HG02885 (cell line): ENCODE data around the gene FBLN2.

Experiments used
- ATAC-seq: cut with Tn5 transposase; IDR thresholded peaks from one replicate; pipeline ENCODE4 v1.9.1; 2021; ENCODE audit warnings: mild to moderate bottlenecking; ENCODE audit not compliant: unreplicated experiment, poor library complexity

FBLN2 gene

DNA sequence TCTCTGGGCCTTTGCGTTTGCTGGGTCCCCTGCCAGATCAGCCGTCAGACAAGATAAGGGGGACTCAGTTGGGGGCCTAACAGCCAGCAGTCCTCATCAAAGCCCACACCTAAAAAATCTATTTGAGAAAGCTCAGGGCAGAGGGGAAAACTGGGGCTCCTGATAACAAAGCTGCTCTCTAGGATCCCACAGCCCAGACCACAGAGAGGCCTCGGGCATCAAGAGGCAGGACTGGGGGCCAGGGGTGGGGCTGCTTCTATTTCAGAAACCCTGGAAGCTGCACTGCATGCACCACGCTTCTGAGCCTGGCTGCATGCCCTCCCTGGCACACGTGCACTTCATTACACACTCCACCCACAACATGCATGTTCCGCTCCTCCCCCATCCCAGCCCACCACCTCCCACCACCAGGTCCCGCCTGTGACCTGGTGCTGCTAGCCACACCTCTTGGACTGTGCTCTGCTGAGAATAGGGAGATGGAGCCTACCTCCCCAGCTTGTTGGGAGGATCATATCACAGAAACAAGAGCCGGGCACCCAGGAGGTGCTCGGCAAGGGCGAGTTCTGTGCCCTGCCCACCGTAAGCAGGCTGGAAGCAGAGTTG is 26.6 kb downstream of the FBLN2 start:
- no peak for ATAC-seq

DNA sequence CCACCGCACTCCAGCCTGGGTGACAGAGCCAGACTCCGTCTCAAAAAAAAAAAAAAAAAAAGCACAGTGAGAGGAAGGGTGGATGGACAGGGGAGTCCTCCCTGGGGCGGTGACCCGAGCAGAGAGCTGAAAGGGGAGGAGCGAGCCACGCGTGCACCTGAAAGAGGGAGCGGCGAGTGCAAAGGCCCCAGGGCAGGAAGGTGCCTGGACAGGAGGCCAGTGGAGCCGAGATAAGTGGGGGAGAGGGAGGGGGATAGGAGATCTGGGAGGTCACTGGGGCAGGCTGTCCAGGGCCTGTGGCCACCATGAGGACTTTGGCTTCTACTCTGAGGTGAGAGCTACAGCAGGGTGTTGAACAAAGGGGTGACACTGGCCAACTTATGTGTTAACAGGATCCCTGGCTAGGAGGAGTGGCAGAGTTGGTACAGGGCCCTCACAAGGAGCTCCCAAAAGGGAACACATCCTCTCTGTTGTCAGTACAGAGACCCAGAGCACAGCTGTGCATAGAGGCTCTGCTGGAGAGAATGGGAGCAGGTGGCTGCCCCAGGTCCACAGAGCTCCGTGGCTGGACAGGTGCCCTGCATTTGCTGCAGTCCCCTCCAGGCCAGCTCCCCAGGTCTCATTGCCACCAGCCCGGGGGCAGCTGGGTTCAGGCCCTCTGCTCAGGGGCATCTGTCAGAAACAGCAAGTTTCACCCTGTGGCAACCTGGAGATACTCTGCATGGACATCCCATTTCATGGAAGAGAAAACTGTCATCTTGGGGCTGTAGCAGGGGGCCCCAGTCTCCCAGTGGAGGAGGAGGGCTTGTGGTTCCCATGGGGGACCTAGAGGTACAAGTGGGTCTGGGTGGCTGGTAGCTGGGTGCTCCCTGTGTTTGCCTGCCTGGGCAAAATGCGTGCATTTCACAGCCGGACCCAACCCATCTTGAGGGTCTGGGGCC is 28.5 kb downstream of the FBLN2 start:
- no peak for ATAC-seq

DNA sequence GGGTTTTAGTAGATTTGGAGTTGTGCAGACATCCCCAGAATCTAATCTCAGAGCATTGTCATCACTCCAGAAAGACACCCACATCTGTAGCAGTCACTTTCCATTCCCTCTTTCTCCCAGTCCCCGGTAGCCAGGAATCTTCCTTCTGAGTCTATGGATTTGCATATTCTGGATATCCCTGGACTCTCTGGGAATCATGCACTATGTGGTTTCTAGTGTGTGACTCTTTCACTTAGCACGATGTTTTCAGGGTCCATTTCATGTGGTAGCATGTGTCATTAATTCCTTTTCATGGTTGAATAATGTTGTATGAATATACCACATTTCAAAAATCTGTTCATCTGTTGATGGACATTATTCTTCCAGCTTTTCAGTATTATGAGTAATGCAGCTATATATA is 29.3 kb downstream of the FBLN2 start:
- no peak for ATAC-seq

DNA sequence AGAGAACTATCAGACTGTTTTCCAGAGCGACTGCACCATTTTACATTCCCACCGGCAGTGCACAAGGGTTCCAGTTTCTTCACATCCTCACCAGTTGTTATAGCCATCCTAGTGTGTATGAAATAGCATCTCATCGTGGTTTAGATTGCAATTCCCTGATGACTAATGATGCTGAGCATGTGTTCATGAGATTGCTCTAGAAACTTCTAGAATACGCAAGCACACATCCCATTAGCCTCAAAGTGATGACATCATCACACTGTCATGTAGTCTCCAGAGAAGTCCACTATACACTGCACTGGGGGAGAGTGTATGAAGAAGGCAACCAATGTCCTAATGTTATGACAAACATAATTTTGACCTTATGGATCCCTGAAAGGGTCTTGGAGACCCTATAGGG is 30.1 kb downstream of the FBLN2 start:
- no peak for ATAC-seq

DNA sequence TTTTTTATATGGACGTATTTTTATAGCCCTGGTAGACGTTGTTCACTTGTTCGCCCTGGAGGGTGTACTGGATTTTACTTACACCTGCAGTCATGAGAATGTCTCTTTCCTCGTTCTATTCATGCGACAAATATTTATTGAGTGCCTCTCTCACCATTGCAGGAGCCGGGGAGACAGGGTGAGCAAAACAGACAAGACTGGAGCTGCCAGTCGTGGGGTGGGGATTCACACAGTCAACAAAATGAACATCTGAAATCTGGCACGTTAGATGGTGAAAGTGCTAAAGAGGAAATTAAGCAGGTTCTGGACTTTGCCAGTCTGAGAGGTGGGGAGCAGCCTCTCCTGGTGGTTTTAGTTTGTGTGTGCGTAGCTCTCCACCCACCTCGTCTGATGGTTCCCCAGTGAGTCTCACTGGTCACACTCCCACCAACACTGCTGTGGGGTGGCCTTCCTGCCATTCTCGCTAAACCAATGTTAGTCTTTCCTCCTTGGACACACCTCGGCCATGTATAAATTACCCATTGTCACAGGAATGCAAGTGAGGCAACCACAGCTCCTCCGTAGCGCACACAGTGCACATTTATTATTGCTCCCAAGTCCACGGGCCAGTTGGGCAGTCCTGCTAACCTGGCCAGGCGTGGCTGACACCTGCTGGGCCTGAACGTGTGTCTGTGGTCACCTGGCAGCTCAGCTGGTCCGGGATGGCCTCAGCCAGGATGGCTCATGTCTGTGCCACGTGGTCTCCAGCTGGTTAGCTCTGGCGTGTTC is 31.5 kb downstream of the FBLN2 start:
- no peak for ATAC-seq

DNA sequence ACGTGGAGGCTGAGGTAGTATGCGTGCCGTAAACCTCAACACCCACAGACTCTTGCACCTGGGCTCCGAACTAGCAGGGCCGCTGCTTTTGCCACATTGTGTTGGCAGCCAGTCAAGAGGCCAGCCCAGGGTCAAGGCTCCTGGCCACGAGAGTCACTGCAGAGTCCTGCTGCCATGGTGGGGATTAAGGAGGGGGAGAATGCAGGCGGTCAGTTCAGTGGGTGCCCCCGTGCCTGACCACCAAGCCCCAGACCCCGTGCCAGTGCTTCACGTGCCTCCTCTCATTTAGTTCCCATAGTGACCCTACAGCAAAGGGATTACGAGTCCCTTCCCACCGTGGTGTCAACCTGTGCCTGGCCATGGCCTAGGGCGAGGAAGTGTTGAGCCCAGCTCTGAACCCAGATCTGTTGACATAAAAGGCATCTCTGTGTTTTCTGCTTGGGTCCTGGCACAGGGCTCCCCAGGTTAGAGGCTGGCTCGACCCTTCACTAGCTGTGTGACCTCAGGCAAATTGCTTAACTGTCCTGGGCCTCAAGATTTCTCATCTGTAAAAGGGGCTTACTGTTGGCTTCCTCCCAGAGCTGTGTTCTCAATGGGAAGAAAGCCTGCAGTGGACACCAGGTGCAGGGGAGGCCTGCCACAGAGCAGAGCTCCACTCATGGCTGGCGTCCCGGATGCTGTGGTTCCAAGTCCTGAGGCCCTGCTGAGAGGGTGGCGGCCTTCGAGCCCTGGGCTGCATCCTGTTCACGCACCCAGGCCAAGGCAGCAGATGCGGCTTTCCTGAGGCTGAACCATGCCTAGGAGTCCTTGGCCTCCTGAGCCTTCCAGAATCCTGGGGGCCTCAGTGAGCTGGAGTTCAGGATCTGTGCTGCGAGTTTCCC is 32.8 kb downstream of the FBLN2 start:
- no peak for ATAC-seq

DNA sequence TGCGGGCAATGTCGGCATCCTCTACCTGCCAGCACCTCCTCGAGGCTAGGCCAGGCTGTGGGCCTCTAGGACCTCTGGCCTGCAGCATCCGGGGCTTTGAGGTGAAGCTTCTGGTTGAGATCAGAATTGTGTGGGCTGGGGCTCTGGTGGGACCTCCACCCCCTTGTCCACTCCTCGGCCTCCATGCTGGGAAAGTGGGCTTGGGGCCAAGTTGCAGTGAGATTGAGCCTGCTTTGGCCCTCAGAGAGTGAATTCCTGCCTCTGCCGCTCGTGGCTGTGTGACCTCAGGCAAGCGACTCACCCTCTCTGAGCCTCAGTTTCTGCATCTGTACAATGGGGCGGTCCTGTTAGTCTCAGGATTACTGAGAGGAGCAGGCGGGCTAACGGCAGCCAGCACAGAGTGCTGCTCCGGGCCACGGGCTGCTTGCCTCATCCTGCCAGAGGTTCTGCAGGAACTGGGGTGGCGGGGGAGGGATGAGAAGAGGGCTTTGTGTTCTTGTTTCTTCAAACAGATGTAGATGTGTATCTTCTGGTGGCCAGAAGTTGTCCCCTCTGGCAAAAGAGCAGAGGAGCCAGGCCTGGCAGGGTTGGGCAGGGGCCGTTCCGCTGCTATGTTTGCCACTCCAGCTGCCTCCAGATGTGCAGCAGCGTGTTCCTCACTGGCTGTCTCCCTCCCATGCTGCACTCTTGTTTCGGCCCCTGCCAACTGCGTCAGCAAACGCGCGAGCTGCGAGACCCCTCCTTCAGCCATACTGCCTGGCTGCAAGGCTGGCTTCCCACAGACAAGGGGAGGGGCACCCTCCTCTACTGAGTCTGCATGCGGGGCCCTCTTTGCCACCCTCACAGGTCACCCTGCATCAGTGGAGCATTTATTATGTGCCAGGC is 33.7 kb downstream of the FBLN2 start:
- no peak for ATAC-seq

DNA sequence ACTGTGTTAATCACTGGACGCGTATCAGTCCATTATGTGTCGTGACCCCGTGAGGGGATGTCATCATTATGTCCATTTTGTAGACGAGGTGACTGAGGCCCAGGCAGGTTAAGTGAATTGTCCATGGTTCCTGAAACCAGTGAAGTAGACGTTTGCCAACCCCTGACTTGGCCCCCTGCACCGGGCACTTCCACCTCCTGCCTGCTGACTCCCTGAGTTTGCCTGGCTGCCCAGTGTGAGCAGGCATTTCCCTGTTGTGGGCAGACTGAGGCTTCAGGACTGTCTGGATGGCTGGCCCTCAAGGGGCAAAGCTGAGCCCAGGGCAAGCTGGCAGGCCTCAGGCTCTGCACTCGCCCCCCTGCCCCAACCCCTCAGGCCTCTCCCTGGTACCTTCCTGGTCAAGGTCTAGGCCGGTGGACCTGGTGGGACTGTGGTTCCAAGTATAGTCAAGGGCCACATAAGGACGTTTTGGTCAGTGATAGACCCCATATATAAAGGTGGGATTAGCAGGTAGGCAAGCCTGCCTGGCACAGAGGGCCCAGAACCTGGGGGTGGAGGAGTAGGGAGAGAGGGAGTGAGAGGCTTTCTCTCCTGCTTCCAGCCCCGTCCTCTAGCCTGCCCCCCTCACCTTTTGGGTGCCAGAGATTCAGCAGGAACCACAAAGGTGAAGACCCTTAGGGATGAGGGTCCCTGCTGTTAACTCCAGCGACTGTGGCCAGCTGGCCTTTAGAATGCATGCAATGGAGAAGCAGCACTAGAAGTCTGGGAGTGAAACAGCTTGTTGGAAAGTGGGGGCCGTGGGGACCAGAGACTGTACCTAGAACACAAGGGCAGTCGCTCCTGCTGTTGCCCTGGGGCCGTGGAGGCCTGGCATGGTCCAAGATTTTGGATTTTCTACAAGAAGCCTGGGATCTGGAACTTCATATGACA is 34.6 kb downstream of the FBLN2 start:
- ATAC-seq, result no peak

DNA sequence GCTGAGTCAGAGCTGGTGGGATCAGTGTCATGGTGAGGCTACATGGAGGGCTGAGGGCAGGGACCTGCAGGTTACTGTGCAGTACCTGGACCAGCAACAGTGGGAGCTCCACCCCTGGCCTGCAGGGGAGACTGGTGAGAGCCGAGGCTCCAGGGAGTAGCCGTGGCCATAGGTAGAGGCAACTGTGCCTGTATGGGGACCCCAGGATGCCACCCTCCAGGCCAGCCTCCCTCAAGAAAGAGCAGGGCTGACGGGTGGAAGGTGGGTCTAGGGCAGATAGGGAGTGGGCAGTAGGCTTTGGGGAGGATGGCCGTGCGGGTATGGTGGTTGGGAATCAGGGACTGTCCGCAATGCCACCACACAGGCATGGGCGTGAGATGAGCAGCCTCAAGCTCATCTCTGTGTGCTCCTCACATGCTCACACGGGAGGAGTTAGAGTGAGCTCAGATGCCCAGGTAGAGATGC is 35.5 kb downstream of the FBLN2 start:
- ATAC-seq, result no peak

DNA sequence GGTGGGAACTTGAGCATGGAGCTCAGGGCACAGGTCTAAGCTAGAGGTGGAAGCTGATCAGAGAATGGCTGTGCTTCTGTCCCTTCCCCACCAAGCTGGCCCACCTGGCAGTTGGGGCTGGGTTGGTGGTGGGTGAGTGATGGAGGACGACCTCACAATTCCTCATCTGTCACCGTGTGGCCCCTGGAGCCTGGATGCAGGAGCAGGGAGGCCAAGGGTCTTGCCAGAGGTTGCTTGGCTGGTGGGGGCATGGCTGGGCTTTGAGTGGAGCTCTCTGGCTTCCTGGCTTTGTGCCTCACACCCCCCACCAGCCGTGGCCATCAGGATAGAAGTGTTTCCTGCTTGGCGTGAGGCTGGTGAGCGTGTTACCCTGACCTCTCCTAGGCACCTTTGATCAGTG is 36.0 kb downstream of the FBLN2 start:
- ATAC-seq, result no peak

DNA sequence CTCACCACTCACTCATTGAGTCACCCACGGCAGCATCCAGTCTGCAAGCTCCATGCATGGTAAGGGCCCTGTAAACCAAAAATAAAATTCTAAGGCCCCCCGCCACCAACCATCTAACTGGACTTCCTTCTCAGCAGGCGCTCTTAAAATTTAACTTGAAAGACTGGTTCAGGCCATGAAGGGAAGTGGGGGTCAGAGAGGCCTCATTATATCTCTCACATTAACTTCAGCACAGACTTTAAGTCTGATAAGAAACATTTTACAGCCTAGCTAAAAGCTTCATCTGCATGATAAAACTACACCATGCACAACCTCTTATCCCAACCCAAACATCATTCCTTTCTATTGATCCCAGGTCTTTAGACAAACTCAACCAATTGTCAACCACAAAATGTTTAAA is 38.5 kb downstream of the FBLN2 start:
- no peak for ATAC-seq

DNA sequence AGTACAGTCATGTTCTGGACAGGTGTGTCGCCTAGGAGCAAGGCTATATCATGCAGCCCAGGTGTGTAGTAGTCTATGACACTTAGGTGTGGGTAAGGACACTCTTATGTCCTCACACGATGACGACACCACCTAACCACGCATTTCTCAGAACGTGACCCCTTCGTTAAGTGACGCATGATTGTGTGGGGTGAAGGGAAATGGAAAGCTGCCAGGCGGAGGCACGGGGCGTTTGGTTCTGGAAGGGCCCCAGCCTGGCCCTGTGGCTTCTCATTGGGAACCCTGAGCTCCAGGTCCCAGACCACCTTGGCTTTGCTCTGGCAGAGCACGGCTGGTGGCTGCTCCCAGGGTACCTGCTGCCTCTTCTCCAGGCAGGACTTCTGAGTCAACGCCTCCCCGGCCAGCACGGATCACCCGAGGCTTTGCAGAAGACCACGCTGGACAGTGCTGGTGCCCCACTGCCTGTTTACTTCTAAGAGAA is 39.3 kb downstream of the FBLN2 start:
- no peak for ATAC-seq

DNA sequence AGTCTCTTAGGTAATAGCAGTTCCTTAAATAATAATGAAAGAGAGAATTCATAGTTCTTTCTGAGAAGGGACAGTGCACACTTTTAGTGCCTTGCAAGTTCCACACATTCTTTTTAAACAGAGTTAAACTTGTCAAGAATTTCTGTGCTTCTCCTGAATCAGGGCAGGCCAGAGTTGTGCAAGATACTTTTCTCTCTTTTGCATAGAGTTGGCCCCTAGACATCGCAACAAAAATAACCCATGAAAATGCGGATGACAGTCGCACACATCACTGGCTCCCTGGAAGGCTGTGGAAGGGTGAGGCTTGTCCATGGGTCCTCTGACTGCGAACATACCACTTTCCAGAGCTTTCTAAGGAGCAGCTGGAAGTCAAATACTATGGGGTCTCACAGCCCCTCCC is 40.1 kb downstream of the FBLN2 start:
- no peak for ATAC-seq

DNA sequence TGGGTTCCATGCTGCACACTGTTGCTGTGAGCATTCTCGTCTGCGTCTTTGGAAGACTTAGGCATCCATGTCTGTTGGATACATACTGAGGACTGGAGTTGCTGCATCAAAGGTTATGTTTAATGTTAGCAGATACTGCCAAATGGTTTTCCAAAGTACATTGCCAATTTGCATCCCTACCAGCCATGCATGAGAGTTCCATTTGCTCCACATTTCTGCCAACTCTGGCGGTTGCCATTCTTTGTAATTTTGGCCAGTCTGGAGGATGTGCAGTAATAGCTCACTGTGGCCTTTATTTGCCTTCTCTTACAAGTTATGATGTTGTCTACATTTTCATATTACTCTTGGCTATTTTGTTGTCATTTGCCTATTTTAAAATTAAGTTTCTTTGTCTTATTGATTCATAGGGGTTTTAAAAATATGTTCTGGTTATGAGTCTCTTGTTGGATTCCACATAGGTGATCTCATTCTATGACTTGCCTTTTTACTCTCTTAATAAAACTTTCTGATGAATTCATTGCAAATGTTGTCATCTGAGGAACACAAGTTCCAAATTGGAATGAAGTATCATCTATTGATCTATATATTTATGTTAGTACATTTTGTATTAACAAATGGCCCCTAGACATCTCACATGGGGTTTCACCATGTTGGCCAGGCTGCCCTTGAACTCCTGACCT is 42.1 kb downstream of the FBLN2 start:
- ATAC-seq, result no peak

DNA sequence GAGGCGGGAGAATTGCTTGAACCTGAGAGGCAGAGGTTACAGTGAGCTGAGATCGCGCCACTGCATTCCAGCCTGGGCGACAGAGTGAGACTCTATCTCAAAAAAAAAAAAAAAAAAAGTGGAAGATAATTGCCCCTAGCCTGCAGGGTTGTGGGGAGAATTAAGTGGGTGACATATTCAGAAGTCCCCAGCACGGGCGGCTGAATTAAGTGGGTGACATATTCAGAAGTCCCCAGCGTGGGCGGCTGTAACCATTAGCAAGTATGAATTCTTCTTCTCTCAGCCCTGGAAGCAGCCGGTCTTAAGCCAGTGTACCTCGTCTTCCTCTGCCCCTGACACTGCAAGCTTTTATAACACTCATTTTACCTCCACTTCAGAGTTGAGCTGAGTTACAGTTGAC is 44.7 kb downstream of the FBLN2 start:
- no peak for ATAC-seq

DNA sequence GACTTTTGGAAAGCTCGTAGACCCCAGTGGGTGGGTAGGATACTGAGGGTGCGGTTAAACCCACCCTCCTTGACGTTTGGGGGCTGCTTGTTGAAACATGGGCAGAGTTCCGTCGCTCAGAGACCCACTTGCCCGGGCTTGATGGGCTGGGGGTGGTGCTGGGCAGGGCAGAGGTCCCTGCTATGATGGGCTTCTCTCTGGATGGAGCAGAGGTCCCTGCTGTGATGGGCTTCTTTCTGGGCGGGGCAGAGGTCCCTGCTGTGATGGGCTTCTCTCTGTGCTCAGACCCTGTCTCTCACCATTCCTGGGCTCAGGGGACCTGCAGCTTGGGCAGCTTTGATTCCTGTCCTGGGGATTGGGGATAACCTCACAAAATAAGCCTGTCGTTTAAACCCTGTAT is 45.2 kb downstream of the FBLN2 start:
- ATAC-seq, result no peak

DNA sequence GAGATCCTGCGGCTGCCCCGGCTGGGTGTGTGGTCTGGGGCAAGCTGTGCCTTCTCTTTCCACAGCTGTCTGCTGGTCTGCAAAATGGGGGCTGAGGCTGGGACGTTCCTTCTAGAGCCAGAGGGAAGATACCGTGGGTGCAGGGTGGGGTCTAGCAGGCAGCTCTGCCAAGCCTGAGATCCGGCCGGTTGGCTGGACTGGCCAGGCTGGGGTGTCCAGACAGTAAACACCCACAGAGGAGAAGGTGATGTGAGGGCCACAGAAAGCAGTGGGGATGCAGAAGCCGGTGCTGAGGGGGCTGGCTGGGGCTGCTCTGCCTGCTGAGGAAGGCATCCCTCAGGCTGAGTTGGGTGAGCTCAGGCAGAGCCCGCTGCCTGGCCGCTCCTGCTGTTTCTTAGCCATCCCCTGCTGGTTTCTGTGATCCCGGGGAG is 46.1 kb downstream of the FBLN2 start:
- ATAC-seq, result no peak
